Measurements from ENCODE around the gene KIAA1614. TPM values are rescaled to one million over a fixed set of nuclear protein-coding genes. Genes with fewer than 3 reads are reported as not detected.

The KIAA1614 gene
- total RNA-seq, 1 experiment from 2014 or later = 3.3 TPM

DNA sequence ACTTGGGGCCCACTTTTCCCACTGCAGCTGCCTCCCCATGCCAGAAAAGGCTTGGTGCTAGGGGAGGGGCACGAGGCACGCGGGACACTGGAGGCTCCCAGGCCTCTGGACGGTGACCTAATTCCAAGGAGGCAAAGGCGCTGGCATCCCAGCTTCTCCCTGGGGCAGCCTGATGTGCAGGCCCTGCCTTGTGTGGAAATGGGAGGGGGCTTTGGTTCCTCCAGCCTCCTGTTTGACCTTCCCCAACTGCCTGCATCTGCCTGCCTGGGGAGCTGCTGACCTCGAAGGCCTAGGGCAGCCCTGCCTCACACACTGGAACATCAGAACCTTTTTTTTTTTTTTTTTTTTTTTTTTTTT, 39.9 kb downstream of the KIAA1614 start:
- H3K27me3 Mint-ChIP-seq (ENCODE audit: low read depth) = no peaks in the 10 kb centered on the region
- no peak overlapping the region for H3K4me3 Mint-ChIP-seq
- ChIA-PET CTCF (interaction anchor here (1.1 to 1.8 kb wide), 2 partner anchors 71 to 86 kb away, joined by 3 to 11 read pairs; no protein-coding TSS in a partner anchor), POLR2A (interaction anchor here (0.6 to 1.0 kb wide), 5 partner anchors 10 to 69 kb away, joined by 3 to 4 read pairs (median 3); no protein-coding TSS in a partner anchor)
- TF ChIP-seq CREB1 (CRISPR knock-in tag; IDR thresholded peaks at IDR 0.05) (no peak), ZNF219 (CRISPR knock-in tag; IDR thresholded peaks at IDR 0.05; ENCODE audit: borderline replicate concordance) (no peak), ZNF671 (CRISPR knock-in tag; IDR thresholded peaks at IDR 0.05) (no peak), ZBTB21 (CRISPR knock-in tag; IDR thresholded peaks at IDR 0.05; ENCODE audit: borderline replicate concordance) (no peak), KAT7 (CRISPR knock-in tag; IDR thresholded peaks at IDR 0.05; ENCODE audit: borderline replicate concordance) (no peak), NR3C1 (CRISPR knock-in tag; conservative IDR thresholded peaks at IDR 0.05; ENCODE audit: low read depth) (no peak), ZNF396 (CRISPR knock-in tag; IDR thresholded peaks at IDR 0.05; ENCODE audit: borderline replicate concordance) (no peak), ETV6 (CRISPR knock-in tag; IDR thresholded peaks at IDR 0.05) (no peak), MYBL2 (CRISPR knock-in tag; IDR thresholded peaks at IDR 0.05) (no peak), ZNF423 (CRISPR knock-in tag; IDR thresholded peaks at IDR 0.05) (no peak)
- TF ChIP-seq, protein P1, sequence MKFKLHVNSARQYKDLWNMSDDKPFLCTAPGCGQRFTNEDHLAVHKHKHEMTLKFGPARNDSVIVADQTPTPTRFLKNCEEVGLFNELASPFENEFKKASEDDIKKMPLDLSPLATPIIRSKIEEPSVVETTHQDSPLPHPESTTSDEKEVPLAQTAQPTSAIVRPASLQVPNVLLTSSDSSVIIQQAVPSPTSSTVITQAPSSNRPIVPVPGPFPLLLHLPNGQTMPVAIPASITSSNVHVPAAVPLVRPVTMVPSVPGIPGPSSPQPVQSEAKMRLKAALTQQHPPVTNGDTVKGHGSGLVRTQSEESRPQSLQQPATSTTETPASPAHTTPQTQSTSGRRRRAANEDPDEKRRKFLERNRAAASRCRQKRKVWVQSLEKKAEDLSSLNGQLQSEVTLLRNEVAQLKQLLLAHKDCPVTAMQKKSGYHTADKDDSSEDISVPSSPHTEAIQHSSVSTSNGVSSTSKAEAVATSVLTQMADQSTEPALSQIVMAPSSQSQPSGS (CRISPR knock-in tag; IDR thresholded peaks at IDR 0.05; ENCODE audit: borderline replicate concordance, low read depth) = no peak
- TF ChIP-seq, protein P2, sequence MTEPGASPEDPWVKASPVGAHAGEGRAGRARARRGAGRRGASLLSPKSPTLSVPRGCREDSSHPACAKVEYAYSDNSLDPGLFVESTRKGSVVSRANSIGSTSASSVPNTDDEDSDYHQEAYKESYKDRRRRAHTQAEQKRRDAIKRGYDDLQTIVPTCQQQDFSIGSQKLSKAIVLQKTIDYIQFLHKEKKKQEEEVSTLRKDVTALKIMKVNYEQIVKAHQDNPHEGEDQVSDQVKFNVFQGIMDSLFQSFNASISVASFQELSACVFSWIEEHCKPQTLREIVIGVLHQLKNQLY (CRISPR knock-in tag; IDR thresholded peaks at IDR 0.05) = no peak
- ATAC-seq = no peak
- H3K36me3 Mint-ChIP-seq = peaks cover under 1% of the 10 kb centered on the region; the same call in 1 of the 2 replicates
- no peaks in the 10 kb centered on the region for H3K9me3 Mint-ChIP-seq
- peaks cover 17% of the 10 kb centered on the region for H3K4me1 Mint-ChIP-seq
- H3K27ac Mint-ChIP-seq = no peak overlapping the region
- DNase-seq (ENCODE audit: low spot score) = no peak

DNA sequence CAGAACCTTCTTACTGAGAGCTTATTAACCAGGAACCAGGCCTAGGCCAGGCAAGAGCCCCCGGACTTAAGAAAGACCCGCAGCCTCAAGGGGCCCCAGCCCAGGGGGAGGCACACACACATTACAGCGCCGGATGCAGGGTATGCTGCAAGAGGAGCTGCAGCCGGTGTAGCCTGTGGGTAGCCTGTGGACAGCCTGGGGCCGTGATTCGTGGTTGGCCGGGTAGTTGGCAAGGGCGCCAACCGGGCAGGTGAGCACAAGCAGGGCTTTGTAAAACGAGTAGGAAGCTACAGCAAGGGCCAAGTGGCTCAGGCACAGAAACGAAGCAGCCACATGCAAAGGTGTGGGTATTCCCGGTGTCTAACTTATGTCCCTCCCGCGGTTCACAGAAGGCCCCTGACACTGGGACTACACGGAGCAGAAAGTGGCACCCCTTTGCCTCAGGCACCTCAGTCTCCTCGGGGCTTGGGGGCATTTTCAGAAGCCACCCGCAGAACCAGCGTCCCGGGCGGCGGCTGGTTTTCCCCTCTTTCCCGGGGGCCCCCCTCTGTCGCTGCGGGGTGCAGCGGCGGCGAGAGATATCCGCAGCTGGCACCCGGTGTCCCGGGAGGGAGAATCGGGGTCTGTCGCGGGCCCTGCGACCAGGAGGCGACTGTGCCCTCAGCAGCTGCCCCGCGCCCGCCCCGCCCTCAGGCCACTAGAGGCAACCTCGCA, 40.8 kb downstream of the KIAA1614 start:
- ChIA-PET POLR2A (no interaction called here), CTCF (interaction anchor here (1.1 to 1.8 kb wide), 2 partner anchors 72 to 85 kb away, joined by 3 to 11 read pairs; no protein-coding TSS in a partner anchor)
- TF ChIP-seq SMAD4 (CRISPR knock-in tag; IDR thresholded peaks at IDR 0.05) = no peak
- TF ChIP-seq, protein P3, sequence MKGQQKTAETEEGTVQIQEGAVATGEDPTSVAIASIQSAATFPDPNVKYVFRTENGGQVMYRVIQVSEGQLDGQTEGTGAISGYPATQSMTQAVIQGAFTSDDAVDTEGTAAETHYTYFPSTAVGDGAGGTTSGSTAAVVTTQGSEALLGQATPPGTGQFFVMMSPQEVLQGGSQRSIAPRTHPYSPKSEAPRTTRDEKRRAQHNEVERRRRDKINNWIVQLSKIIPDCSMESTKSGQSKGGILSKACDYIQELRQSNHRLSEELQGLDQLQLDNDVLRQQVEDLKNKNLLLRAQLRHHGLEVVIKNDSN (CRISPR knock-in tag; IDR thresholded peaks at IDR 0.05) = no peak
- TF ChIP-seq, protein P4, sequence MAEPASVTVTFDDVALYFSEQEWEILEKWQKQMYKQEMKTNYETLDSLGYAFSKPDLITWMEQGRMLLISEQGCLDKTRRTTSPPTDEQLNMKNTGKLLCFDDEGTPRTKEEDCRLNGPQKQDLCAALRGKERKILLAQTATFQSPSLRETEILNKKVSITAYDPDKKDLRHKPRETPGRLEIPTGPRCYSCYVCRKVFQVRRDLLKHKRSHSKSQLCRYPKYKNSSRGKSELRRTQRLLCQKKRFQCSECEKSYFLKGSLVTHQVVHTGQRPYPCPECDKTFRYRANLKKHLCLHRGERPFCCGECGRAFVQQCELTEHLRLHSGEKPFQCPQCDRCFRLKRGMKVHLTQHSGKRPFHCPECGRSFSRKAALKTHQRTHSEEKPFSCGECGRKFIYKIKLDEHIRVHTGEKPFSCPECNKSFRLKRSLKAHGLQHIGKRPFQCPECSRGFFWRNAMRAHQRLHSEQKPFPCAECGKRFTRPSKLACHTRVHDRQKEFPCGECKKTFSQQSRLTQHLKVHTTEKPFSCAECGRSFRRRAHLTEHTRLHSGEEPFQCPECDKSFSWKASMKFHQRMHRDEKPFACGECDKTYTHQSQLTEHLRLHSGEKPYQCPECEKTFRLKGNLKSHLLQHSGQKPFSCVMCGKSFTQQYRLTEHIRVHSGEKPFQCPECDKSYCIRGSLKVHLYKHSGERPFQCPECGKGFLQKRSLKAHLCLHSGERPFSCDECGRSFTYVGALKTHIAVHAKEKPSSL (CRISPR knock-in tag; conservative IDR thresholded peaks at IDR 0.05) = no peak
- no peak for TF ChIP-seq ZNF671 (CRISPR knock-in tag; IDR thresholded peaks at IDR 0.05)
- no peak for TF ChIP-seq NFYB (CRISPR knock-in tag; conservative IDR thresholded peaks at IDR 0.05; ENCODE audit: low read depth)
- H3K36me3 Mint-ChIP-seq = peaks cover 9% of the 10 kb centered on the region
- no peak overlapping the region for H3K4me3 Mint-ChIP-seq
- H3K27ac Mint-ChIP-seq = peak overlapping the region; percentile 72
- no peaks in the 10 kb centered on the region for H3K27me3 Mint-ChIP-seq (ENCODE audit: low read depth)
- no peak for DNase-seq (ENCODE audit: low spot score)
- H3K9me3 Mint-ChIP-seq = no peaks in the 10 kb centered on the region
- ATAC-seq = no peak
- H3K4me1 Mint-ChIP-seq = peaks cover 17% of the 10 kb centered on the region
